ENCODE results near the gene MPDU1.

DNA sequence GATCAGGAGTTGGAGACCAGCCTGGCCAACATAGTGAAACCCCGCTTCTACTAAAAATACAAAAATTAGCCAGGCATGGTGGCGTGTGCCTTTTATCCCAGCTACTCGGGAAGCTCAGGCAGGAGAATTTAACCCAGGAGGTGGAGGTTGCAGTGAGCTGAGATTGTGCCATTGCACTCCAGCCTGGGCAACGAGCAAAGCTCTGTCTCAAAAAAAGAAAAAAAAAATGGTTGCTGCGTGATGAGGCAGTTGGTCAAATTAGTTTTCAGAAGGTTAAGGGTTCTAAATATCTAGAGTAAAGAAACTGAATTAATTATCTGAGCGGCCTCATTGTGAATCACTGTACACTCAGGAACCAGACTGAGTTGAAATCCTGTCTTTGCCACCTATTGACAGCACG is 7.7 kb upstream of the MPDU1 start:
- TF ChIP-seq, protein P1, sequence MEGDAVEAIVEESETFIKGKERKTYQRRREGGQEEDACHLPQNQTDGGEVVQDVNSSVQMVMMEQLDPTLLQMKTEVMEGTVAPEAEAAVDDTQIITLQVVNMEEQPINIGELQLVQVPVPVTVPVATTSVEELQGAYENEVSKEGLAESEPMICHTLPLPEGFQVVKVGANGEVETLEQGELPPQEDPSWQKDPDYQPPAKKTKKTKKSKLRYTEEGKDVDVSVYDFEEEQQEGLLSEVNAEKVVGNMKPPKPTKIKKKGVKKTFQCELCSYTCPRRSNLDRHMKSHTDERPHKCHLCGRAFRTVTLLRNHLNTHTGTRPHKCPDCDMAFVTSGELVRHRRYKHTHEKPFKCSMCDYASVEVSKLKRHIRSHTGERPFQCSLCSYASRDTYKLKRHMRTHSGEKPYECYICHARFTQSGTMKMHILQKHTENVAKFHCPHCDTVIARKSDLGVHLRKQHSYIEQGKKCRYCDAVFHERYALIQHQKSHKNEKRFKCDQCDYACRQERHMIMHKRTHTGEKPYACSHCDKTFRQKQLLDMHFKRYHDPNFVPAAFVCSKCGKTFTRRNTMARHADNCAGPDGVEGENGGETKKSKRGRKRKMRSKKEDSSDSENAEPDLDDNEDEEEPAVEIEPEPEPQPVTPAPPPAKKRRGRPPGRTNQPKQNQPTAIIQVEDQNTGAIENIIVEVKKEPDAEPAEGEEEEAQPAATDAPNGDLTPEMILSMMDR (conservative IDR thresholded peaks at IDR 0.05; ENCODE audit: low read length), result no peak
- TF ChIP-seq EZH2phosphoT487 (IDR thresholded peaks at IDR 0.05; ENCODE audit: borderline replicate concordance, low read depth, low read length), result no peak
